Measurements from ENCODE around the gene ITGA11.
"Not testable (repeated sequence)": the region's sequence is repeated elsewhere in the genome, so short reads cannot be mapped to it uniquely, and the experiment has no call there.

Gene ITGA11

GRCh38 chr15:68427366-68427765, 4.6 kb downstream of the ITGA11 start:
- TF ChIP-seq, protein P1, sequence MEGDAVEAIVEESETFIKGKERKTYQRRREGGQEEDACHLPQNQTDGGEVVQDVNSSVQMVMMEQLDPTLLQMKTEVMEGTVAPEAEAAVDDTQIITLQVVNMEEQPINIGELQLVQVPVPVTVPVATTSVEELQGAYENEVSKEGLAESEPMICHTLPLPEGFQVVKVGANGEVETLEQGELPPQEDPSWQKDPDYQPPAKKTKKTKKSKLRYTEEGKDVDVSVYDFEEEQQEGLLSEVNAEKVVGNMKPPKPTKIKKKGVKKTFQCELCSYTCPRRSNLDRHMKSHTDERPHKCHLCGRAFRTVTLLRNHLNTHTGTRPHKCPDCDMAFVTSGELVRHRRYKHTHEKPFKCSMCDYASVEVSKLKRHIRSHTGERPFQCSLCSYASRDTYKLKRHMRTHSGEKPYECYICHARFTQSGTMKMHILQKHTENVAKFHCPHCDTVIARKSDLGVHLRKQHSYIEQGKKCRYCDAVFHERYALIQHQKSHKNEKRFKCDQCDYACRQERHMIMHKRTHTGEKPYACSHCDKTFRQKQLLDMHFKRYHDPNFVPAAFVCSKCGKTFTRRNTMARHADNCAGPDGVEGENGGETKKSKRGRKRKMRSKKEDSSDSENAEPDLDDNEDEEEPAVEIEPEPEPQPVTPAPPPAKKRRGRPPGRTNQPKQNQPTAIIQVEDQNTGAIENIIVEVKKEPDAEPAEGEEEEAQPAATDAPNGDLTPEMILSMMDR (IDR thresholded peaks at IDR 0.05; ENCODE audit: insufficient read depth, low read depth, low read length, missing control alignments): no peak
- H3K4me3 ChIP-seq (ENCODE audit: low read length): no peak overlapping the region
- no peak for DNase-seq (ENCODE audit: low read depth)

DNA sequence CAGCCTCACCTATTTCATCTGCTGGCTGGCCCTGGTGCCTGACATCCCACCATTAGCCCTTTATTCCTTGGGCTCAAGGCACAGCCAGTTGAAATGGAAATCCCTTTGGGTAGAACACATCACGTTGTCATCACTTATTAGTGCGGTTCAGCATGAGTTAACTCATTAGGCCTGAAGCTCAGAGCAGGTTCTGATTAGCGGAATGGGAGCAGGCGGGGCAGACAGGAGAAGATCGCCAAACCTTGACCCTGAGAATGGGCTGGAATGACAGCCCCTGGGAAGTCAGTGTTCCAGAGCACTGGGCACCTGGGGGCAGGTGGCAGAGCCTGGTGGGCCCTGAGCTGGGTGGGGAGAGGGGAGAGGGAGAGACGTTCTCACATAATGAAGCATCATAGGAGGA, 5.8 kb downstream of the ITGA11 start:
- TF ChIP-seq, protein P1 (IDR thresholded peaks at IDR 0.05; ENCODE audit: insufficient read depth, low read depth, low read length, missing control alignments): no peak
- H3K4me3 ChIP-seq (ENCODE audit: low read length): no peak overlapping the region
- DNase-seq (ENCODE audit: low read depth): no peak

GRCh38 chr15:68425428-68426060, 6.4 kb downstream of the ITGA11 start:
- TF ChIP-seq, protein P1 (IDR thresholded peaks at IDR 0.05; ENCODE audit: insufficient read depth, low read depth, low read length, missing control alignments): no peak
- no peak overlapping the region for H3K4me3 ChIP-seq (ENCODE audit: low read length)
- no peak for DNase-seq (ENCODE audit: low read depth)

- TF ChIP-seq, protein P1 (IDR thresholded peaks at IDR 0.05; ENCODE audit: insufficient read depth, low read depth, low read length, missing control alignments): no peak
- no peak for DNase-seq (ENCODE audit: low read depth)
These were observed 7.1 kb downstream of the ITGA11 start for GRCh38 chr15:68424754-68425390.

DNA sequence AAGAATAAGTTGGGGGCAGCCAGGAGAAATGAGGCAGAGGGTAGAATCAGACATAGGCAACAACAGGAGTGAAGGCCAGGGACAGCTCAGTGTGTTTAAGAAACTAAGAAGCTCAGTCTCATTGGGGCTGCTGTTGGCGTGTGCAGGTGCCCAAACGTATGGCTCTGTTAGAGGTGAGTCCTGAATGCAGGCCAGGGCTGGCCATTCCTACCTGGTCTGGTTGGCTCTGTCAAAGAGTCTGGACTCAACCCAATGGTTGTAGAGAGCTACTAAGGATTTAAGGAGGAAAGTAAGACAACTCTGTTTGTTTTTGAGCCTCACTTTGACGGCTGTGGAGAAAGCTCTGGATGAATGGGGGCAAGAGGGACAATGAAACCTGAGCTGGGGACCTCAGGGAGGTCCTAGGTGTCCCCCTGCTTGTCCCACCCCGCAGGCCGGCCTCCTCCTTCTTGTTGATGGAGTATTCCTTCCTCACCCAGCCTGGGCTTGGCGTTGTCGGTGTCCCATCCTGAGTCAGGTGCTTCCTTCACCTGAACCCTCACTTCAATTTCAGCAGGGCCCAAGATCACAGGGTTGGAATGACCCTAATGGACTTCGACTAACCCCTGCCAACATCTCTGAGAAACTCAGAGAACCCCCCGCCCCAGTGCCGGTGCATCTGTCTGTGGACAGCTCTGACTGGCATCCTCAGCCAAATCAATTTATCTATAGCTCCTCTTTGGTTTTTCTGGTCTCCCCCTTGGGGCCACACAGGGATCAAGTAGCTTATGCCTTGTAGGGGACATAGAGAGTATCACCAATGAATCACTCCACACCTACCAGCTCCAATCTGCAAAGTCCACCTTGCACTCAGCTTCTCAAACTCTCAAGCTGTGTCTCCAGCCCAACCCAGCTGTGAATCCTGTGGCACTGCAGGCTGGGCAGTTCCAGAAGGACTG, 8.3 kb downstream of the ITGA11 start:
- DNase-seq (ENCODE audit: low read depth): no peak
- TF ChIP-seq, protein P1 (IDR thresholded peaks at IDR 0.05; ENCODE audit: insufficient read depth, low read depth, low read length, missing control alignments): no peak
- no peak overlapping the region for H3K4me3 ChIP-seq (ENCODE audit: low read length)

More at GRCh38 chr15:68424754-68425390, 7.1 kb downstream of the ITGA11 start:
- H3K4me3 ChIP-seq (ENCODE audit: low read length): no peak overlapping the region

- H3K4me3 ChIP-seq (ENCODE audit: low read length); DNase-seq (ENCODE audit: low read depth): not testable (repeated sequence)
These were observed 9.4 kb downstream of the ITGA11 start for GRCh38 chr15:68422403-68423145.

All from epithelial cell of esophagus (primary cell).